Urinary bladder (tissue), 4 donors: ENCODE data around the gene LRRC66. TPM values are rescaled to one million over a fixed set of nuclear protein-coding genes. Genes with fewer than 3 reads are reported as not detected.

Source experiments
- DNase-seq: peaks from one replicate; pipeline ENCODE4 v3.0.0-alpha.2; 2015; ENCODE audit errors: extremely low spot score
- H3K27ac ChIP-seq: one replicate; pipeline ENCODE4 v1.5.1; 2013; ENCODE audit warnings: low read depth, mild to moderate bottlenecking, moderate library complexity
- H3K36me3 ChIP-seq: one replicate; pipeline ENCODE4 v1.6.1; 2013; ENCODE audit warnings: mild to moderate bottlenecking, moderate library complexity; ENCODE audit not compliant: insufficient read depth
- H3K4me1 ChIP-seq: one replicate; pipeline ENCODE4 v1.6.1; 2013; ENCODE audit warnings: mild to moderate bottlenecking, moderate library complexity; ENCODE audit not compliant: insufficient read depth
- H3K4me3 ChIP-seq: one replicate; pipeline ENCODE4 v1.5.1; 2013; ENCODE audit warnings: low read depth, low read length
- WGBS: extraction: QIAGEN DNeasy Blood & Tissue Kit; methylation state at CpG from one replicate; pipeline ENCODE4 v1.1.7; 2013; 5-methylcytosine and 5-hydroxymethylcytosine counted together
- polyA plus RNA-seq: library from polyadenylated mRNA; stranded (reverse); fragments of 200-250 nt; gene quantifications from one replicate; pipeline ENCODE4 v1.2.3, GENCODE V29; 2013
- total RNA-seq: library from RNA; depleted of rRNA; stranded (reverse); fragments of >200 nt; gene quantifications from one replicate; pipeline ENCODE4 v1.2.3, GENCODE V29; 2014
- donor health status: healthy with polysubstance abuse.
- donor health status: healthy.

The LRRC66 gene, protein sequence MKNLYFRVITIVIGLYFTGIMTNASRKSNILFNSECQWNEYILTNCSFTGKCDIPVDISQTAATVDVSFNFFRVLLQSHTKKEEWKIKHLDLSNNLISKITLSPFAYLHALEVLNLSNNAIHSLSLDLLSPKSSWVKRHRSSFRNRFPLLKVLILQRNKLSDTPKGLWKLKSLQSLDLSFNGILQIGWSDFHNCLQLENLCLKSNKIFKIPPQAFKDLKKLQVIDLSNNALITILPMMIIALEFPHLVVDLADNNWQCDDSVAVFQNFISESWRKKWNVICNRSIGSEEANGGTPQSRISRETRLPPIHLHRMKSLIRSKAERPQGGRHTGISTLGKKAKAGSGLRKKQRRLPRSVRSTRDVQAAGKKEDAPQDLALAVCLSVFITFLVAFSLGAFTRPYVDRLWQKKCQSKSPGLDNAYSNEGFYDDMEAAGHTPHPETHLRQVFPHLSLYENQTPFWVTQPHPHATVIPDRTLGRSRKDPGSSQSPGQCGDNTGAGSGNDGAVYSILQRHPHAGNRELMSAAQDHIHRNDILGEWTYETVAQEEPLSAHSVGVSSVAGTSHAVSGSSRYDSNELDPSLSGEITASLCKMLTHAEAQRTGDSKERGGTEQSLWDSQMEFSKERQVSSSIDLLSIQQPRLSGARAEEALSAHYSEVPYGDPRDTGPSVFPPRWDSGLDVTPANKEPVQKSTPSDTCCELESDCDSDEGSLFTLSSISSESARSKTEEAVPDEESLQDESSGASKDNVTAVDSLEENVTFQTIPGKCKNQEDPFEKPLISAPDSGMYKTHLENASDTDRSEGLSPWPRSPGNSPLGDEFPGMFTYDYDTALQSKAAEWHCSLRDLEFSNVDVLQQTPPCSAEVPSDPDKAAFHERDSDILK
- total RNA-seq (0.63 TPM), polyA plus RNA-seq (0.16 TPM)

DNA sequence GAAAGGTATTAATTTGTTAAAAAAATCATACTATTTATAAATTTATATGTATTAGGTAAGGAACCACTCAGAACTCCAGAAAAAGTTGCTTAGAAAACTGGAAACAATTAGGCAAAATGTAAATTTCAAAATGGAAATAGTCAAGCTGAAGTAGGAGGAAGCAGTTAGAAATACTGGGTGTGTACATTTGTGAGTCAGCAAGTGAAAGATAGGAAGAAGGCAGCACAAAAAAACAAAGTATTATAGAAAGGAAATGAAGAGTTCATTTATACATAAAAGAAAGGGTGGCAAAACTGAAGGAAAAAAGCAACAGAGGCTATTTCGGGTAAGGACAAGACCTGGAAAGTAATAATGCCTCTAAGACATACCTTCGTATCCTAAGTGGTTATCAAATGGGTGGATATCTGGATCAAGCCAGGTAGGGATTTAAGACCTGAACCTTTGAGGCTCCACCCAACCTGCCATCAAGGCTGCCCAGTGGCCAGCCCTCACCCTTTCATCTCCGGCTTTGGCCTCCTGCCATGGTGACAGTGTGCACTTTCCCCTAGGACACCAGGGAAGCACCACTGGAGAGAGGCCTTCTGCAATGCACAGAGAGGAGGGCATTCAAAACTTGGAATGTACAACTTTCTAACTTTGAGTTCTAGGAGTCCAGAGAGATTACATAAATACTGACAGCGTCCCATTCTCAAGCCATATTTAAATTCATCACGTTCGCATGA is at the start of gene LRRC66:
Gene LRRC66 (minus strand): TSS at position 428 of the 722 bp plus-strand sequence. CDS start 2,750 bp downstream, outside the sequence.
- 82% methylated on average over 6 of the region's 6 CpGs for WGBS
- Histone ChIP-seq H3K4me1 (no peaks in the 10 kb centered on the region), H3K27ac (no peak within 1 kb of the TSS)

DNA sequence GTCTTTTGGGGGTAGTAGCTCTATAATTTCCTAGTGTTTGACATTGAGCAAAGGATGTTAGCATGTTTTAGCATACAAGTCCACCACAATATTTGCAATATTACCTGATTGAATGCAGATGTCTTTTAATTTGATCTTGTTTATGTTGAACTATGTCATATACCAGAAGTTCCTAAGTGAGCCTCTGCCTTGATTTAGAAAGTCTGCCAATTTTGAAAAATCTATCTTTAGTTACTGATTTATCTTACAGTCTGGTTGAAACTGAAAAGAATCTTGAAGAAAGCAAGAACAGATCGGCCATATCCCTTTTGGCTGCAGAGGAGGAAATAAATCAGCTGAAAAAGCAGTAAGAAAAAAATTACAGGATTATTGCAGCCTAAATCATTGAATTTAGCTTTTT is 49.4 kb upstream of the LRRC66 start:
- DNase-seq, result no peak
- Histone ChIP-seq H3K27ac (no peak overlapping the region), H3K4me3 (no peak overlapping the region), H3K4me1 (no peaks in the 10 kb centered on the region), H3K36me3 (no peaks in the 10 kb centered on the region)
- 49% methylated on average over 1 of the region's 1 CpG for WGBS

More for the DNA sequence above, at the start of gene LRRC66:
- H3K36me3 ChIP-seq, result peaks cover 2% of the 10 kb centered on the region
- DNase-seq, result no peak
- no peak within 1 kb of the TSS for H3K4me3 ChIP-seq

DNA sequence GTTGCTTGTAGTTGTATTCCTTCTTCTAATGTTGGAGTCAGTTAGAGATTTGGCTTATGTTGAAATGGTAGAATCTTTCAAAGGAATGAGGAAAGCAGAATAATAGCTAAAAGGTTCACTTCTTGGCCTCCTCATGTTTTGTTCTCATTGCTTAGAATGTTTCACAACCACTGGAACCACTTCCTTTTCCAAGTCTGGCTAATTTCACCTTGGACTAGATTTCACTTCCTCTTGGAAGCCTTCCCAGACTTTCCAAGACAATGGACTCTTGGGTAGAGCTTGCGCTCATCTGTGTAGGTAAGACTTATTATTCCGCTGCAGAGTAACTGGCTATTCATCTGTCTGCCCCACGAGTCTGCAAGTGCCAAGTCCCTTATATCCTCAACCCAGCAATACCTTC is 39.2 kb upstream of the LRRC66 start:
- Histone ChIP-seq H3K4me1 (no peaks in the 10 kb centered on the region), H3K4me3 (no peak overlapping the region), H3K27ac (no peak overlapping the region), H3K36me3 (no peaks in the 10 kb centered on the region)
- WGBS, result 92% methylated on average over 3 of the region's 3 CpGs
- DNase-seq, result no peak

DNA sequence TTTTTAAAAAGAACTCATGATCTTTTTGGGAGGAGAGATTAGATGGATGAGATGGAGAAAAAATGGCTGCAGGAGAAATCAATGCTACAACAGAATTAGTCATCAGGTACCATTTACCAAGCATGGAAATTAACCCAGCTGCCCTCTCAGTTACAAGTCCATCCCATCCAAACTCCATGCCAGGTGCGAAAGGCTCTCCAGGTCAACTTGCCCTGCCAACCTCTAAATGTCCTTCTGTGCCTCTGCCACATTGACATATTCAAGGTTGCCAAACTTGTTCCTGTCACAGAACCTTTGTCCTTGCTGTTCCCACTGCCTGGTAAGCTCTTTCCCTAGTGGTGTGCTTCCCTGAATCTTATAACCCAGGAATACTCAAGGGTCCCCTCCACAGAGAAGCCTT is 38.1 kb upstream of the LRRC66 start:
- 98% methylated on average over 1 of the region's 1 CpG for WGBS
- H3K27ac ChIP-seq, result no peak overlapping the region
- H3K36me3 ChIP-seq, result no peaks in the 10 kb centered on the region
- no peaks in the 10 kb centered on the region for H3K4me1 ChIP-seq
- DNase-seq, result no peak
- no peak overlapping the region for H3K4me3 ChIP-seq

DNA sequence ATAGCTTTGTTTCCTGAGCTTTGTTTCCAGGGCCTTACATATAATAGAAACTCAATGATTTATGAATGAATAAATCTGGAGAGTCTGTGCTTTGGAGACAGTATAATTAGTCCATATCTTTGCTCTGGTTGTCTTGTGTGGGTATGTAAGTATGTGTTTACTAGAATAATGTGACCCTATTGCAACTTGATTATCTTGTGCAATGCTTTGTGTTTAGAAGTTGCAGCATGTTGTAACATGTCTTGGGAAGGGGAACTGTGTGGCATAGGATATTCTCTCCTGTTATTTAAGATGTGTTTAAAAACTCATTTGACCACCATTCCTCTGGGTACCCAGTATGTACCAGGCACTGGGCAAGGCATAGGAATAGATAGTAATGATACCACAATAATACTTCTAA is 37.0 kb upstream of the LRRC66 start:
- no peaks in the 10 kb centered on the region for H3K36me3 ChIP-seq
- peaks cover 1% of the 10 kb centered on the region for H3K4me1 ChIP-seq
- DNase-seq, result no peak
- H3K27ac ChIP-seq, result no peak overlapping the region
- no peak overlapping the region for H3K4me3 ChIP-seq

DNA sequence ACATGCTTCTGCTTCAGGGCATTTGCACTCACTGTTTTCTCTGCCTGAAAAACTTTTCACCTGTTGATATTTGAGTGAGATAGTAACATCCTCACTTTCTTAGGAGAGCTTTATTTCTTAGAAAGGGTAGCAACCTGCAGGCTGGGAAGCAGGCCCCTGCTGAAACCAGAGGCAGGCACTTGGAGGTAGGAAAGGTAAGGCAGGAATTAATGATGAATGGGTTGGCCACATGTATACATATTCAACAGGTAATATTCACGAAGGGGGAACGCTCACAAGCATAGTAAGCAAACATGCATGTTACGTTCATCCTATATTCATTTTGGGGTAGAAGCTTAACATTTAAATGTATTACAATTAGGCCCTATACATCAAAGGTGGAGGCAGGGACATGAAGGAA is 34.1 kb upstream of the LRRC66 start:
- 94% methylated on average over 3 of the region's 3 CpGs for WGBS
- H3K36me3 ChIP-seq, result no peaks in the 10 kb centered on the region
- H3K27ac ChIP-seq, result no peak overlapping the region
- H3K4me3 ChIP-seq, result no peak overlapping the region
- peaks cover 1% of the 10 kb centered on the region for H3K4me1 ChIP-seq
- DNase-seq, result no peak

DNA sequence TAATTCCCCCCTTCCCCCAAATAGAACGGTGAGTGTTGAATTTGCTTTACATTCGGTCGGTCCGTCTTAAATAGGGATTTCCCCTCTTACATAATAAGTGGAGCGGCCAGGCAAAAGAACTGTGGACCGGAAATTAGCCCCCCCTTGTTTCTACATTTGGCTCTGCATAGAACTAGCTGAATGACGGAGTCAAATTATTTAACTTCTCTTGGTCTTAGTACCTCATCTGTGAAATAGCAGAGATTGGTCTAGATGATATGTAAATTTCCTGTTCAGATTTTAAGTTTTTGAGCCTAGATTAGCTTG is 32.3 kb upstream of the LRRC66 start:
- H3K4me1 ChIP-seq, result peaks cover 1% of the 10 kb centered on the region
- H3K27ac ChIP-seq, result no peak overlapping the region
- H3K4me3 ChIP-seq, result peak overlapping the region; percentile 48
- H3K36me3 ChIP-seq, result no peaks in the 10 kb centered on the region
- DNase-seq, result no peak
- WGBS, result 39% methylated on average over 7 of the region's 7 CpGs

DNA sequence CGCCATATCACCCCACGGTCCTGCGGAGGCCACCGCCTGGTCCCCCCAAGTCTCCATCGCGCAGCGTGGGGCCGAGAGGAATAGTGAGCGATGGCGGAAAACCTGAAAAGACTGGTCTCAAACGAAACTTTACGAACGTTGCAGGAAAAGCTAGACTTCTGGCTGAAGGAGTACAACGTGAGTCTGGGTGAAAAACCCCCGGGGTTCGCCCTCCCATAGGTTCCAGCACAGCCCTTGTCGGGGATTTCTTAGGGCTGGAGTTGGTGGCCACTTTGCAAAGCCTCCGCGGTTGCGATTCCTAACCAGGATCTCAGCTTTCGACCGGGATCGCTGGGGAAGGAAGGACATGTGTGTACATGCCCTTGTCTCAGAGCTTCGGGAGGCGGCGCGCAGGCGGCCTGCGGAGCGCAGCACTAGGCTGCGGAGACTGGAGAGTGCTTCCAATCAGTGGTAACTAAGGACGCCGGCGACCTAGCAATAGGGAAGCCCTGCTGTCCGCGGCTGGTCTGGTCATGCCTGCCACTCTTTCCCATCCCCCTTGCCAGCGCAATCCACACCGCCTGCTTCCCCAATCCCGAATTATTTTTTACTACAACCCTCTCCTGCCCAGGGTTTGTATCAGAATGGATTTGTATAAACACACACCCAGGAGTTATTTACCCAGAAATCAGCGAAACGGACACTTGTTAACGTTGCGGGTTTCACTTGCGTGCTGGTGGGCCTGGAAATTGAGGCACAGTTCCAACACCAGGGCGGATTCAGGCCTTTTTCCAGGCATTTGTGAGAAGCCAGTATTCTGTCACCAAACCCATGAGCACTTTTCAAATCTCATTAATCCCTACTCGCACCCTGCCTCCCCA is 31.7 kb upstream of the LRRC66 start:
- 8% methylated on average over 46 of the region's 46 CpGs for WGBS
- Histone ChIP-seq H3K27ac (peak overlapping the region; percentile 61), H3K36me3 (no peaks in the 10 kb centered on the region), H3K4me3 (peak overlapping the region; percentile 48), H3K4me1 (peaks cover 1% of the 10 kb centered on the region)
- DNase-seq, result peak; percentile 18

DNA sequence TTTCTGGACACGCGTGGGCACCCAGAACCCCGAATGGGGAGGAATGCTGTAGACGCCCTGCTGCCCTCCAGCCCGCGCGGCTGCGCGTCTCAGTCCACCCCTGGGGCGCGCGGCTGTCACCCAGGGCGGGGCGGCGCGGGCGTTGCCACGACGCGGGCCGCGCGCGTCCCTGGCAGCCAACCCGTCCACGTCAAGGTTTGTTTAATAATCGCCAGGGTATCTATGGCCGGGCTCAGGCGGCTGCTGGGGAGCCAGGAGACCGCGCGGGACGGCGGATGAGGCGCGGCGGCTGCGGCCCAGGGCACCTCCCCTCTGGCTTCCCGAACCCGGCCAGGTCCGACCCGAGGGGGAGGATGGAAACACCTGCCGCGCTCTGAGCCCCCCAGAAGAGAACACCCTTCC is 31.1 kb upstream of the LRRC66 start, which contains the start of gene SPATA18:
Gene SPATA18 (plus strand): TSS at position 92 of the 402 bp plus-strand sequence. CDS start 401 bp downstream, outside the sequence.
- H3K4me1 ChIP-seq, result peaks cover 1% of the 10 kb centered on the region
- H3K27ac ChIP-seq, result peak within 1 kb of the TSS; percentile 61
- peak within 1 kb of the TSS; percentile 48 for H3K4me3 ChIP-seq
- H3K36me3 ChIP-seq, result no peaks in the 10 kb centered on the region
- WGBS, result under 1% methylated on average over 44 of the region's 44 CpGs
- DNase-seq, result no peak

DNA sequence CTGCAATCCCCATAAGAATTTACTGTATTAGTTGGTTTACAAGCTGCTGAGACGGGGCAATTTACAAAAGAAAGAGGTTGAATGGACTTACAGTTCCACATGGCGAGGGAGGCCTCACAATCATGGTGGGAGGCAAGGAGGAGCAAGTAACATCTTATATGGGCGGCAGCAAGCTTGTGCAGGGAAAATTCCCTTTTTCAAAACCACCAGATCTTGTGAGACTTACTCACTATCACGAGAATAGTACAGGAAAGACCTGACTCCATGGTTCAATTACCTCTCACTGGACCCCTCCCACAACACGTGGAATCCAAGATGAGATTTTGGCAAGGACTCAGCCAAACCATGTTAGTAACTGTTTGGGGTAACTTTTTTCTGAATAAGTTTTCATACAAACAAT is 29.1 kb upstream of the LRRC66 start:
- Histone ChIP-seq H3K27ac (no peak overlapping the region), H3K4me3 (no peak overlapping the region), H3K36me3 (no peaks in the 10 kb centered on the region), H3K4me1 (peaks cover 1% of the 10 kb centered on the region)
- DNase-seq, result no peak
- WGBS, result 88% methylated on average over 5 of the region's 5 CpGs

DNA sequence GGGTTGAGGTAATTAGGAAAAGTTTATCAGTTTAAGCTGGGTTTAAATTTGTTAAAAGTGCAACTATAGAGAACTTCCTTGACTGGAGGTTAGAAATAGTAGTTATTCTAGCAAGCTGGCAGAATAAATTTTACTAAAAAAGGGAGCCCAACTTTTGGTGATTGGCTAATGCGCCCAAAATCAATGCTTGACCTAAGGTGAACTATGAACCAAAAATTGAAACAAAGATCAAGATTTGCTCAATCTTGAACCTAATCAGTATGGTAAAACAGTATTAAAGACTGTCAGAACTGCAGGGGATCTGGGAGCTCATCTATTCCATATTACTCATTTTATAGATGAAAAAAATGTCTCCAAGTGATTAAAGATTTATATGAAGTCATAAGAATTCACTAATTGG is 24.9 kb upstream of the LRRC66 start:
- H3K27ac ChIP-seq, result no peak overlapping the region
- H3K36me3 ChIP-seq, result peaks cover 2% of the 10 kb centered on the region
- H3K4me3 ChIP-seq, result no peak overlapping the region
- DNase-seq, result no peak
- WGBS, result 97% methylated on average over 1 of the region's 1 CpG
- H3K4me1 ChIP-seq, result no peaks in the 10 kb centered on the region

DNA sequence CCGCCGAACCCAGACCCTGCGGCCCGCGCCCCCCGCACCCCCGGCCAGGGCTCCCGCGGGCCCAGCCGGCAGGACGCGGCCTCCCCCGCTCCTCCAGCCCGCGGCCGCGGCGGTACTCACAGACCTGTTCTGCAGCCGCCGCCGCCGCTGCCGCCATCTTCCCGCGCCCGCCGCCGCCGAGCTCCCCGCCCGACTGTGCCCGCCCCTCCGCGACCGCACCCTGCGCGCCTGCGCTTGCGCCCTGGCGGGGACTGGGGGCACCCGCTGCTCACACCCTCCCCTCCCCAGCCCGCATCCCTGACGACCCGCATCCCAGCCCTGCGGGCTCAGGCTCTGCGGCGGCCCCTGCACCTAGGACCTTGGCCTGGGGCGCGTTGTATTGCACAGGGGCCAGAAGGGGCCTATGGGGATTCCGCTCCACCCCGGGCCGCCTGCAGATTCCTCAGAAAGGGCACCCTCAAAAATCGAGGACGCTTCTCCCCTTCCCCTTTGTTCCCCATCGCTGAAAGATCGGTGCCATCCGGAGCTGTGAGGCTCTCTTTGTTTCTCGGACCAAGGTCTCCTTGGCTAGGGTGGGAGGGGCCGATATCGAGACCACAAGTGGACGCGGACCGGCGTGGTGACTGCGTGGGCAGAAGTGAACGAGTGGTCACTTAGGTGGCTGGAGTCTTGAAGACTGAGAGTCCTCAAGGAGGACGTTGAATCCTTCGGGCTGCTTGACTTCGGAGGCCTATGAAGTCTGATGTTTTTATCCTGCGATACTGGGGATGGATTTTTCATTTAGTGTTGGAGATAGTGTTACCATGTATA is 18.1 kb upstream of the LRRC66 start, which contains the start of gene SGCB:
Gene SGCB (minus strand): TSS at position 197 of the 810 bp plus-strand sequence. CDS start 40 bp downstream, at position 157.
- H3K27ac ChIP-seq, result peak within 1 kb of the TSS; percentile 32
- no peak for DNase-seq
- 2% methylated on average over 70 of the region's 70 CpGs for WGBS
- no peaks in the 10 kb centered on the region for H3K36me3 ChIP-seq
- peaks cover 2% of the 10 kb centered on the region for H3K4me1 ChIP-seq
- H3K4me3 ChIP-seq, result peak within 1 kb of the TSS; percentile 97
